Hematopoietic multipotent progenitor cell treated with erythropoietin and hydrocortisone succinate and interleukin-3 and kit ligand, for 4 days (in vitro differentiated cells): ENCODE results near the gene CDK5.

ENCODE experiments used
- DNase-seq: peaks from one replicate; pipeline ENCODE4 v3.0.0-alpha.2; 2015

CDK5 gene

DNA sequence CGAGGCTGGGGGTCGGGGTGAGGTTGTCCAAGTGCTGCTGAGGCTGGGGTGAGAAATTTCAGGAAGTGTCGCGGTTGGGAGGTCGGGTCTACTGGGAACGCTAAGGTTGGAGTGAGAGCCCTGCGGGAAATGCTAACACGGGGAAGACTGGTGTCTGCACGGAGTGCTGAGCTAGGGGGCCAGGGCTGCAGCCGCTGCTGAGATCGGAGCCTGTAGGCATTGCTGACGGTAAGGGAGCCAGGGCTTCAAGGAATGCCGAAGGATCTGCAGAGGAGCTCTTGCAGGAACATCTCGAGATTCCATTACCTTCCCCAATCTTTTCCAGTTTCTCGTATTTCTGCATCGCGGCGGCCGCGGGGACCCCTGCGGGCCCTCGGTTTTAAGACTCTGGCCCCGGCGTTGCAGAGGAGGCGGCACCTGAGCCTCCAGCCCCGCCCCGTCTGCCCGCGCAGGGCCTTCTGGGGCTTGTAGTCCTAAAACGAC is at the start of gene CDK5:
TSS of gene CDK5 (minus strand) at position 392 of the 483 bp plus-strand sequence. CDS start at position 343, 49 bp downstream.
- DNase-seq, result no peak

DNA sequence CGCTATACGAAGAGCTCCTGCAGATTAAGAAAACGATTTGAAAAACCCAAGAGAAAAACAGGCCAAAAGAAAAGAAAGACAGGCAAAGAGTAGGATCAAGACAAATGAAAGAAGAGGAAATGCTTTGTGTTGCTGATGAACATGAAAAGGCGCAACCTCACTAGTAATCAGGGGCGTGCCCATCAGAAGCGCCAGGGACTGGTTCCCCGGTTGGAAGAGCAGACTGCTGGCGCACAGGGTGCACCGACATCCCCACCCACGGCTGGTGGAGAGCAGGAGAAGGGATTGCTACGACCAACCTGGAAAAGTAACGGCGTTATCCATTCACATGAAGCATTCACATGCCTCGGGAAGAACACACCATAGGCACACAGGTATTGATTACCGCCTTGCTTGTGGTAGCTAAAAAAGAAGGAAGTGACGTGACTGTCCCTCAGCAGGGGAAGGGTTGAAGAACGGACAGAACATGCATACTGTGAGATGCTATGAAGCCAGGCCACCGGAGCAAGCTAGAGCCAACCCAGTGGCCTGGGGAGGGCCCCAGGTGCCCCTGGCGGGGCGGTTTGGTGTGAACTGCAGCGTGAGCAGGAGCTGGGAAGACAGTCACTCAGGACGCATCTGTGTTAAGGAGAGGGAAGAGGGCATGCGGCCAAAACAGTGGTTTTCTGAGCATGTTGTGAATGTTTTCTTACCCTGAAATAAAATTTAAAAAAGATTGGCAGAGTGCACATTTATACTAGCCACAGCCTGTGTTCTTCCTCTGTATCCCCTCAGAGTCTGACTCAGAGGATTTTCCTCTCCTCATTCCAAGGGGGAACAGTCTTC is 46.9 kb upstream of the CDK5 start:
- DNase-seq, result peak; percentile 37

DNA sequence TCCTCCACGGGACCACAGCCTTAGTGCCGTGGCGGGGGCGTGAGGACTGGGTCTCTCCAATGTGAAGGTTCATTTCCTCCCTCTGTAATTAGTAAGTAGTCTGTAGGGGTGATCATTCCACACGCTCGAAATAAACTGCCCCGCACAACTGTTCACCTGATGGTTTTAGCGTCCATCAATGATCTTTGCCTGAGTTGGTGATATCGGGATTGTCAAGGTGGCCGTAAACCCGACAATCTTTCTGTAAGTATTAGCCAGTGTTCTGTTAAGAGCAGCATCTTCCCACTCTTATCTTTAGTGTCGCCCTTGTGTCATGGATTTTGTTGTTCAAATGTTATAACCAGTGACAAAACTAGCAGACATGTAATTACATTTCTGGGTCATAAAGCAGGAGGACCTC is 46.3 kb upstream of the CDK5 start:
- DNase-seq, result no peak

DNA sequence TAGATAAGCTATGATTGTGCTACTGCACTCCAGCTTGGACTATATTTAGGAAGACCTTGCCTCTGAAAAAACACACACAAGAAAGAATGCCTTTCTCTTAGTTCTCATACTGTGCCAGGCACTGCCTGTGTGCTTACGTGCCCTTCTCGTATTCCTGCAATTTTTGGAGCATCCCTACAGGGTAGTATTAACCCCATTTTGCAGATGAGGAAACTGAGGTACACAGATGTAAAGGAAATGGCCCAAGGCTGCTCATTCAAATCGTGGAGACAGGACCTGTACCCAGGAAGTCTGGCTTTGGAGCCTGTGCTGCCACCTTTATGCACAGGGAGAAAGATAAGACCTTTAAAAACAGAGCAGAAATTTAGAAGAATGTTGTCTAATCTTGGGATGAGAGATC is 45.3 kb upstream of the CDK5 start:
- no peak for DNase-seq

DNA sequence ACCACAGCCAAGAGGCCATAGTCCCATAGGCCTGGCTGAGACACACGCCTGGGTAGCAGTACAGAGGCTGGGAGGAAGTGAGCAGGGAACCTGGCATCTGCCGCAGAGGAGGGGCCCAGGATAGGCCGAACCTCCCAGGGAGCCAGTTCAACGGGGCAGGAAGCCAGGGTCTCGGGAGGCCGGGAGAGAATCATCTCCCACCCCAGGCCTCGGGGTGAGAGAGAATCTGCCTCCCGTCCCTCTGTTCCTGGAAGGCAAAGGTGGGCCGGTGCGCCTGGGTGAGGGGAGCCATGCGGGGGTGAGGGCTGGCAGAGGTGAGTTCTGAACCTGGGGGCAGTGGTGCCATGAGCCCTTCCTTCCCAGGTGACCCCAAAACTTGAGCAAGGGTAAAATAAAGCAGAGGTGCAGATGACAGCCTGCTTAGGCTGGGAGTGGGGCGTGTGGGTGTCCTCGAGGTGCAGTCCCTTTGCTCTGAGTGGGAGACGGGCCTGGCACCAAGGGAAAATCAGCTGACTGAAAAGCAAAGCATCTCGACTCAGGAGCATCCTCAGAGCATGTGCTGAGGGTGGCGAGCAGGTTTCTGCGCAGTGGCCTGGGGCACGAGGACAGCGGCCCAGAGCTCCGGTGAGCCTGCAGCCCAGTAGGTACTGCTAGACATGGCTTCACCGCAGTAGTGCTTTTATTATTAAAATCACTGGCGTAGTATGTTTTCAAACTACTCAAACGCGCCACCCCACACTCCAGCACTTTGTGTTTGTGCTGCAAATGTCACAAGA is 44.1 kb upstream of the CDK5 start:
- no peak for DNase-seq

DNA sequence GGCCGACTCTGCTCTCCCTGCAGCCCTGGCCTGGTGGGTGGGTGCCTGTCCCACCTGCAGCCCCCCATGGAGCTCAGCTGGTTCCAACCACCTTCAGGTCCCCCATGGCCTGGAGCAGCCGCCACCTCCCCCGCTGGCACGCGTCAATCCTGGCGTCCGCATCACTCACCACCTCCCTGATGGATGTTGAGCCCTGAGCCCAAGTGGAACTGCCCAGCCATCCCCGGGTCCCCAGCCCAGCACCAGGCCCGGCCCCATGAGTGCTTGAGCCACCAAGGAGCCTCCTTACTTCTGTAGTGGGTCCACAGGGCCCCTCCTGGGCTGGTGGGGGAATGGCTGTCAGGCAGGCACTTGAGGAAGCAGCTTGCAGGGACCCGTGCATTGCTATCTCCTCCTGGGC is 43.2 kb upstream of the CDK5 start:
- DNase-seq, result no peak

DNA sequence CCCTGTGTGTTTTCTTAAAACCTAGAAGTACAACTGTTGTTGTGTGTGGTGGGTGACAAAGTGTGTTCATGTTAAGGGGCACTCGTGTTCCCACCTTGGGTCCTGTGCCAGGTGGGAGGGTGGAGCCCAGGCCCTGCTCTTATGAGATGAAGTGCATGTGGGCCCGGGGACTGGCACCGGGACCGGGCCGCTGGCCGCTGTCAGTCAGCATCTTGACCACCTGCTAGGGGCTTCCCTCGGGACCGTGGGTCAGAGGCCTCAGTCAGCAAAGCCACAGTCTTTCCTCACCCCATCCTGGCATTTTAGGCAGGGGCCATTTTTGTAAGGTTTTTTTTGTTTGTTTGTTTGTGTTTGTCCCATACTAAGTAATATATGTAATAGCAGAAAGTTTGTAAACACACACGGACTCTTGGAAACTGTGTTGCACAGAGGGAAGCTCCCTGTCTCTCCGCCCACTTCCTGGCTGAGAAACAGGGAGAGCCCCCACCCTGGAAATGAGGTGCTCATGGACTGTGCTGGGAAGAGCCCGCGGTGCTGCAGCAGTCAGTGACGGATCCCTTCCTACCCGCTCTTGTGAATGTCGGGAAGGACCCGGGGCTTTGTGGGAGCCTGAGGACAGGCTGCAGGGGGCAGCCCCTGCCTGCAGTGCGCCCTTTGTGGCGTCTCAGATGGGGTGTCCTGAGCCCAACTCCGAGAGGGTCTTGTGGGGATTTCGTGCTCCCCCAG is 42.0 kb upstream of the CDK5 start:
- no peak for DNase-seq

DNA sequence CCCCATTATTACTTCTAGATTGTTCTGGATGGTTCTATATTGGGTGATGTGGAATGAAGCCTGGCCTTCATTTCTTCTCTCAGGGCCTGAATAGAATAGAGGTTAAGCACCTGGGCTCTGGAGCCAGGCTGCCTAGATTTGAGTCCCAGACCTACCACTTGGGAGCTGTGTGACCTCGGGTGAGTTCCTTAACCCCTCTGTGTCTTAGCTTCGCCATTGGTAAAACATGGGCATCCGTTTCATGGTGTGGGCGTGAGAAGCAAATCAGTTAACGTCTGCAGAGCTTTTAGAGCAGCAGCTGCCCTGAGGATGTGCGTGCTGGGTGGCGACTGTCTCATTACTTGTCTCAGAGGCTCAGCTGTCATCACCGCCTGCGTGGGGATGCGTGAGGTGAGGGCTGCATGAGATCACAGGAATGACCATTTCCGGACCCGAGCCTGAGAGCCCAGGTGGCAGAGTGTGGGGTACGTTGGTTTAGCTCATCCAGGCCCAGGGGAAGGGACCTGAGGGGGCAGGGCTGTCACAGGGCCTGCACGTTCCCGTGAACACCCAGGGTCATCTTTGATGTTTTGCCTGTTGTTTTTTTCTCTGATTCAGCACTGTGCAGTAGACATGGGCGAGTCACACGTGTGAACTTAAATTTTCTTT is 38.3 kb upstream of the CDK5 start:
- no peak for DNase-seq

DNA sequence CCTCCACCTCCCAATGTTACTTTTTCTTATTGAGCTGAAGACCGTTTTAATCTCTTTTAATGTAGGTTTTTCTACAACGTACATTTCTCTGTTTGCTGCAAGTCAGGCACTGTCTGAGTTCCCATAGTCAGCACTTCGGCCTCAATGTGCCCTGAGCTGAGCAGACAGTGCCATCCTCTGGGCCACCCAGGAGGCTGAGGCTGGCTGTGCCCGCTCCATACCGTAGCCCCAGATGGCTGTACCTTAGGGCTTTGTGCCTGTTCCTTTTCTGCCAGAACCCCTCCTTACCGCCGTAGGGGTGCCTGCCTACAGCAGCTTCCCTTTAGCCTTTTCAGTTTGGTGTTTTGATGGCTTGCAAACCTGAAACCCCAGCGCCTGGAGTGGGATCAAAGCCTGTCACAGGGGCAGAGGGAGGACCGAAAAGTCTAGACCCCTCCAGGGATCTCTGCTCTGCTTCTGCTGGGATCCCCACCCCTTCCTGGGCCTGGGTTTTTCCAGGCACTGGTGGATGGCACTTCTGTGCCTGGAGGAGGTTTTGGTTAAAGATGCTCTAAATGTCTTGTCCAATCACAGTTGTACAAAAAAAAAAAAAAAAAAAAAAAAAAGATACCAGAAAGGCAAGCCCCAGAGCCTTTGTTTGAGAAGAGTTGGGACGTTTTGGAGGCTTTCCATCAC is 37.6 kb upstream of the CDK5 start:
- DNase-seq, result no peak

DNA sequence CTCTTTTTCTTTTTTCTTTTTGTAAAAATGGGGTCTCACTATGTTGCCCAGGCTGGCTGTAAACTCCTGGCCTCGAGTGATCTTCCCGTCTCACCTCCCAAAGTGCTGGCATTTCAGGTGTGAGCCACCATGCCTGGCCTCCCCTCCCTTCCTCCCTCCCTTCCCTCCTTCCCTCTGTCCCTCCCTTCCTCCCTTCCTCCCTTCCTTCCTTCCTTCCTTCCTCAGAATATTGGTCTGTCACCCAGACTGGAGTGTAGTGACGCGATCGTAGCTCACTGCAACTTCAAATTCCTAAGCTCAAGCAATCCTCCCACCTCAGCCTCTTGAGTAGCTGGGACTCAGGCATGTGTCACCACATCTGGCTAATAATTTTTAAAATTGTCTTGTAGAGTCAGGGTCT is 37.0 kb upstream of the CDK5 start:
- DNase-seq, result no peak

DNA sequence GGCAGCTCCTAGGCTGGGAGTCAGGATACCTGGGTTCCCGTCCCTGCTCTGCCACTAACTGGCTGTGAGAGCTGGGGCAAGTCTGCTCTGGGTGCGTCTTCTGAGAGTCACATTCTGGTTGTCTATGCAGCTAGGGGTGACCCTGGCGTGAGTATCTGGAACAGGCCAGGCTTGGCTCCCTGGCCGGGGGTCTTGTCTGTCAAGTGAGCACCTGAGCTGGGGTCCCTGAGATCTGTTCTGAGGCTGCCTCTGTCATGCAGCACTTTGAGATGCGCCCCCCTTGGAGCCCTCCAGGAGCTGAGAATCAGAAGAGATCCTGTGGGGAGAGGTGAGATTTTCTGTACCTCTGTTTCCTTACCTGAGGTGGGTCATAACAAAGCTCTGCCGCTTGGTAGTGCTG is 36.1 kb upstream of the CDK5 start:
- DNase-seq, result no peak

DNA sequence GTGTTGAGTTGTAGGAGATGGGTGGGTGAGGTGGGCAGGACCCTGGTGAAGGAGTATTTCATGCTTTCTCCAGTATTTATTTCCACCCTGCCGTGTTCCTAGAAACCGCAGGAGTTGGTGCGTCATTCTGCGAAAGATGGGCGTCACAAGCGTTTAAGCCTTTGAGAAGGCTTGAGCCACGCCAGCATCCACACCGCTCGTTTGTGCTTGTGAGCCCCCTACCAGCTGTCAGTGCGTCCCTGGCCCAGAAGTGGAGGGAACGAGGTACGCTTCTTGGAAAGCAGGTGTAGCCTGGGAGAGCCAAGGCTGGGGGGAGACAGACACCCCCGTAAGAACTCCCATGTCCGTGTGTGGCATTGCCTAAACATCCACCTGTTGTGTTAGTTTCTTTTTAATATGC is 34.3 kb upstream of the CDK5 start:
- no peak for DNase-seq

DNA sequence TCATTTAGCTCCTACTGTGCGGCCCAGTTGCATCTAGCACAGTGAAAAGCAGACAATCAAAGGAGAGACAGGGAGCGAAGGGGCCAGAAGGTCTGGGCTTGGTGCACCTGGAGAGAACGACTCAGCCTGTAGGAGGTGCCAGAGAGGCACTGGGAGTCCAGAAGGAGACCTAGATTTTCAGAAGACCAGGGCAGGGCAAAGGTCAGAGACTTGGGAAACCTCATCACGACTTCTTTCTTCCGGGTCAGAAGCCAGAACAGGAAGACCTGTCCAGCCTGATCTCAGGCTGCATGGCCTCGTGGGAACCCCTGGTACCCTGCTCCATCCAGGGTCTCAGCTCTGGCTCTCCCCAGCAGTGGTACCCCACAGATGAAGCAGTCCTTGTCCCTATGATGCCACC is 33.7 kb upstream of the CDK5 start:
- DNase-seq, result peak; percentile 56

DNA sequence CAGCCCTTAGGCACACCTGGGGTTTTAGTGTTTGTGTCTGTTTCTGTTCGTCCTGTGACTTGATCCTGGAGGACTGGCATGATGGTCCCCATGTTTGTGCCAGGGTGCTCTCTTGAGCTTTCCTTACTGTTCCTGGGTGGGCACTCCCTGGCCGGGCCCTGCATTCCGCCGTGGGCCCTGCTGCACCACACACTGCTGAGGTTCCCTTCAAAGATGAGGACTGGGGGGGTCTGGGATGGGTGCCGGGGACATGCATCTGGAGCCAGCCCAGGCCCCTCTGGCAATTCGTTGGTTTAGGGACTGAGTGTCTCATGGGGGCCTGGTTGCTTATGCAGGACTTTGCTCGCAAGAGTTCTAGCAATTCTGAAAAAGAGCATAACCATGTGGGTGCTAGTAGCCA is 33.3 kb upstream of the CDK5 start:
- no peak for DNase-seq

DNA sequence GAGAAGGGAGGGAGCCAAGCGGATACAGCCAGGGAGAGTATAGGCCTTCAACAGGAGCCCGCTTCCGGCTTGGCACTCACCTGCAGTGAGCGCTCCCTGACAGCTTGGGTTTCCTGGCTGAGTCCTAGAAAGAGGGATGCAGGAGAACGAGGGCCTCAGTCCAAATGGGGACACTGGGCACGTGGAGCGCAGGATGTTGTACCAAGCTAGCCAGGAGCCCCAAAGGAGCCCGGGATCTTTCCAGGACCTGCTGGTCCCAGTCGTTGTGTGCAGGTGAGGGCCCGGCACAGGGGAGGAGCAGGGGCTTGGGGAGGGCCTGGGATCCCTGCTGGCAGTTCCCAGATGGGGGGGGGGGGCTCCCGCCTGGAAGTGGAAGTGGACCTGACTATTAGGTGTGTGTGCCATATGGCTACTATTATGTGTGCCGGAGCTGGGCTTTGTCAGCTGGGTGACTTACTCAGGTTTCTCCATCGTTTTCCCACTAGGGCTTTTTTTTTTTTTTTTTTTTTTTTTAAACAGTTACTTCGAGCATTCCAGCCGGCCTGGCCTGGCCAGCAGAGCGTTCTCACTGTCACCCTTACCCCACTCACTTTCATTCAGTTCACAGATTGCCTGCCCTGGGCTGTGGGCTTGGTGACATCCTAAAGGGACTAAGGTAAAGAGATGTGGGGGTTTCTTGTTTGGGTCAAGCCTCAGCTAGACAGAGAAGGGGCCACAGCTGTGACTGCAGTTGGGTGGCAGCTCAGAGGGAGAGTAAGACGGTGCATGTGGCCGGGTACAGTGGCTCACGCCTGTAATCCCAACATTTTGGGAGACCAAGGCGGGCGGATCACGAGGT is 32.4 kb upstream of the CDK5 start:
- DNase-seq, result no peak

DNA sequence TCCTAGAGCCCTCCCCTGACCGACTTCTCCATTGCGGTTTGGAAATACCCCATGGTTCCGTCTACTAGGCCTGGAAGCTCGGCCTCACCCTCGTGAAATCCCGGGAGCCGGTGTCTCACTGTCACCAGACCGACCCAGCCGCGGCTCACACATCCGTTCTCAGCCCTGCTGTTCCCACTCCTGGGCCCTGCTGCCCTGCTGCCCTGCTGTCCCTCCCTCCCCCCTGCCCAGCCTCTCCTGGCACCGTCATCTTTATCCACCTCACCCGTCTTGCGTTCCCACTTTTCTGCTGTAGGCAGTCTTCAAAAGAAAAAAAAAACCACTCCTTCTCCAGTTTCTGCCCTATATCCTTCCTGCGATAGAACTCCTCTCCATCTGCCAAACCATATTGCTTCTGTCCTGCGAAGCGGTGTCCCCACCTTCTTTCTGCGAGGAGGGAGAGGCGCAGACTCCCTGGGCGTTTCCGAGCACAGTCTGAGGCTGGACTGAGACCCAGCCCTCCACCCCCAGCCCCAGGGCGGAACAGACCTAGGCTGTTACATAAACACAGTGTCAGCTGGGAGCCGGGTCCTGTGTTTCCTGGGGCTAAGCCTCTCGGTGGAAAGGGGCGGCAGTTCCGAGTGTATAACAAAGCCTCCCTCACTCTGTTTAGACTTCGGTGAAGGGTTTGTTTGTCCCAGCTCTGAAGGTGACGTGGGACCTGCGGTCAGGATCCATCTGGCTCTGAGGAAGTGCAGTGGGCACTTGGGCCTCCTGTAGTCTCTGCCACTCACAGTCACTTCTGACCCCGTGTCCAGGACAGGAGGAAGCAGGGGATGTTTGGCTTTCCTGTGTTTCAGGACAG is 31.4 kb upstream of the CDK5 start:
- DNase-seq, result peak; percentile 77

DNA sequence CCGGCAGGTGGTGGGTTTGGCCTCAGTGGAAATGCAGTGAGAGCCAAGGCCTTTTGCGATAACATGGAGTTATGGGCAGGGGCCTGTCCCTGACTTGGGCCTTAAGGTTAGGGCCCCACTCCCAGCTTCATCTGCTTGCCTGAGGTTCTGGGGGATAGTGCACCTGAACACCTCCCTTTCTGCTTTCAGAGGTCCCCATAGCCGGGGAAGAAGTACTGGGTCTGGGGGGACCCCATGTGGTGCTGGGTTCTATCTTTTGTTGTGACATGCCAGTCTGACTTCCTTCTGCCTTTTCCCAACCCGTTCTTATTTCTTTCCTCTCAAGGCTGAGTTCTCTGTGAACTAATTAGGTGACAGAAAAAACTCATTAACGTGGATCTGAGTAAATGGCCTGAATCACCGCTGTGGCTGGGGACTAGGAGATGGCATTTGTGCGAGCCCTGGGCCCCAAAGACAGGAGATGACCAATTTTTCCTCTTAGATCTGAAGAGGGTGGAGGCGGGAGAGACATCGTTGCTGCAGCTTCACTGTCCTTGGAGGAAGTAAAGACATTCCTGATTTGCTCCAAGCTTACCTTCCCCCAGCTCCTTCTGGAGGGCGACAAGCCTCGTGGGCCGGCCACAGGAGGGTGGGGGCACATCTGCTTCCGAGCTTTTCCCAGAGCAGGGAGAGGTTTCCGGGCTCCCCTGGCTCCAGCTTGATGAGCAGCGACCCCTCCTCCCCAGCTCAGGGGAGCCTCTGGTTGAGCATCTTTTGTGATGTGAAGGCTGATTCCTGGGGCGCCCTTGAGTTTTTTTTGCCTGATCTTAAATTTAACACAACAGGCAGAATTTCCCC is 30.5 kb upstream of the CDK5 start:
- no peak for DNase-seq

DNA sequence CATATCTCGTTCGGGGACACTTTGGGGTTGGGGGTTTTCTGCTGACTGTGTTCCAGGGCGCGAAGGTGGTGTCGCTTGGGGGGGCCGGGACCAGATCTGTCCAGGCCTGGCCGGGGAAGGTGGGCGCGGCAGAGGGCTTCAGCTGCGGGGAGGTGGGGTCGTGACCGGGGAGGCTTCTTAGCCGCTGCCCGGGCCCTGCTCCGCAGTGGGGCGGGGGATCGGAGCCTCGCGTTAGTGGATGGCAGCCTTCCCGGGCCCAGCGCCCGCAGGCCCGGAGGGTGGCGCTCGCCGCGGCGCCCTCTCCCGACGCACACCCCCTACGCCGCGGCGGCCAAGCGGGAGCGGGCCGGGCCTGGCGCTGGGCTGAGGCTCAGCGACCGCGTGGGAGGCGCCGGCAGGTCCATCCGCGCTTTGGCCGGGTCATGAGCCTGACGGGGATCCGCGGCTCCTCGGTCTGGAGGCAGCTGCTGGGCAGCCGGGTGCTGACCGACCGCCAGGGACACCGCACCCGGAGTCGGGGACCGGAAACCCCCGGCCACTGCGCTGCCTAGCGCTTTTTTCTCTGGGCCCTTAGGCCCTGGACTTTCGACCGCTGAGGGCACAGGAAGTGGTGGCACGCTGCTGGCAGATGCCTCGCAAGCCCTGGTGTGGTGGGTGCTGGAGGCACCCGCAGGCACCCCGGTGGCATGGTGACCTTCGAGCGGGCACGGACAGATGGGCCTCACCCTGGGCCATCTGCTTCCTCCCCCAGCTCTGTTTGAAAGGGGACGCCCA is 29.7 kb upstream of the CDK5 start:
- peak; percentile 64 for DNase-seq

DNA sequence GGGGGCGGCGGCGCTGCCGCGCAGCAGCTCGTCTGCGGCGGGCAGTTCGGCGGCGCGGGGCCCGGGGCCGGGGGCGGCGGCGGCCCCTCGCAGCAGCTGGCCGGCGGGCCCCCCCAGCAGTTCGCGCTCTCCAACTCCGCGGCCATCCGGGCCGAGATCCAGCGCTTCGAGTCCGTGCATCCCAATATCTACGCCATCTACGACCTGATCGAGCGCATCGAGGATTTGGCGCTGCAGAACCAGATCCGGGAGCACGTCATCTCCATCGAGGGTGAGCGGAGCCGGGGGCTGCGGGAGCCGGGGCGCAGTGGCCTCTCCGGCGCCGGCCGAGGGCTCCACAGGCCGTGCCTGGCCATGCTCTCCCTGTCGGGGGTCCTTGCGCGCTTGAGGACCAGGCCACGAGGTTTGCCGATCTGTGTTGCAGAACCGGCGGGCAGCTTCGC is 29.1 kb upstream of the CDK5 start:
- DNase-seq, result peak; percentile 55
